Adrenal gland (tissue), 12 donors: Measurements from ENCODE around the gene CUL3. TPM values are rescaled to one million over a fixed set of nuclear protein-coding genes. Genes with fewer than 3 reads are reported as not detected.

ENCODE experiments used
- DNase-seq, 7 donors: peaks; one replicate each; pipeline ENCODE4 v3.0.0-alpha.2; 2019 to 2020
- H3K27ac ChIP-seq, 5 donors: fragments of 200-600 bp; sonication (generic) in 4 of 5; 1 replicate in 3 of 5; 2 replicates in 2 of 5; pipeline versions ENCODE4 v1.5.1 to v1.8.0; 2016 to 2020; ENCODE audit warnings: mild to moderate bottlenecking in 1 of 5
- H3K27me3 ChIP-seq: fragments of 200-600 bp; 2 replicates; pipeline ENCODE4 v1.8.0; 2021
- H3K36me3 ChIP-seq, 2 donors: fragments of 200-600 bp; replicated peaks in 1 of 2; 1 replicate in 1 of 2; 2 replicates in 1 of 2; pipeline versions ENCODE4 v1.5.1 to v1.8.0; 2018 to 2022
- H3K4me1 ChIP-seq, 2 donors: fragments of 200-600 bp; replicated peaks in 1 of 2; 1 replicate in 1 of 2; 2 replicates in 1 of 2; pipeline versions ENCODE4 v1.5.1 to v1.8.0; 2018 to 2021
- H3K4me3 ChIP-seq, 4 donors: fragments of 200-600 bp; sonication (generic) in 3 of 4; one replicate each; pipeline ENCODE4 v1.5.1; 2016 to 2018
- H3K9me3 ChIP-seq, 3 donors: fragments of 200-600 bp; sonication (generic) in 1 of 3; replicated peaks in 1 of 3; 1 replicate in 2 of 3; 2 replicates in 1 of 3; pipeline versions ENCODE4 v1.5.1 to v1.8.0; 2016 to 2021
- POLR2A ChIP-seq, 2 donors: fragments of 450-650 bp; IDR thresholded peaks; one replicate each; pipeline ENCODE4 v1.6.1; 2017; ENCODE audit warnings: antibody characterized with exemption in 2 of 2, mild to moderate bottlenecking in 2 of 2, moderate library complexity in 1 of 2
- WGBS, 4 donors: extraction: QIAGEN DNeasy Blood & Tissue Kit in 2 of 4; methylation state at CpG; one replicate each; pipeline versions ENCODE4 v1.1.5 to v1.1.7; 2013 to 2017; 5-methylcytosine and 5-hydroxymethylcytosine counted together
- intact Hi-C, 2 donors: fragments of 100-400 bp; cut with DNase I; formaldehyde crosslinking; loops; one replicate each; pipeline versions ENCODE4 v1.14.1 to v1.15.0; 2022 to 2023
- polyA plus RNA-seq, 3 donors: library from polyadenylated mRNA; stranded (reverse); fragments of 200-250 nt in 2 of 3; fragments of 350-450 nt in 1 of 3; fragmentation: Illumina TruSeq in 1 of 3; extraction: RNeasy Lipid Tissue Mini Kit (QIAGEN cat#74804) in 1 of 3; gene quantifications; one replicate each; pipeline ENCODE4 v1.2.3, GENCODE V29; 2013 to 2014
- total RNA-seq, 9 donors: library from RNA; depleted of rRNA in 4 of 9; stranded (reverse); fragments of >200 nt in 4 of 9; fragments of 120-200 nt in 1 of 9; fragmentation: NEBNext Ultra II Directional in 1 of 9; extraction: Animal tissue kit (Norgen Biotek cat#: 25700) in 1 of 9; gene quantifications; one replicate each; pipeline versions ENCODE4 v1.1.0 to v1.2.4, GENCODE V29; 2013 to 2023
- TF ChIP-seq, protein P1 (sequence below), 6 experiments: fragments of 450-650 bp in 4 of 6; fragments of 200-600 bp in 2 of 6; sonication (generic) in 1 of 6; IDR thresholded peaks; 1 replicate in 5 of 6; 2 replicates in 1 of 6; pipeline versions ENCODE4 v1.5.1 to v1.8.0; 2016 to 2021; ENCODE audit warnings: antibody characterized with exemption in 6 of 6, mild to moderate bottlenecking in 2 of 6, moderate library complexity in 1 of 6
- donor health status: healthy with polysubstance abuse.
- donor health status: Bipolar disorder and iron deficiency.
- donor health status: DM: yes; HTN: yes; CAD: no.
- donor health status: DM: no; HTN: no; CAD: no.
- donor health status: DM: no; HTN: no; CAD: no.
- donor health status: DM: yes; HTN: yes; CAD: no.

Gene CUL3
- total and polyA plus RNA-seq, 12 donors = 40.5 to 122 (median 75.0) TPM

GRCh38 chr2:224427471-224427870 is 157.7 kb downstream of the CUL3 start:
- no peak overlapping the region for H3K27ac ChIP-seq
- no peak for TF ChIP-seq POLR2A (IDR thresholded peaks at IDR 0.05)
- TF ChIP-seq, protein P1, sequence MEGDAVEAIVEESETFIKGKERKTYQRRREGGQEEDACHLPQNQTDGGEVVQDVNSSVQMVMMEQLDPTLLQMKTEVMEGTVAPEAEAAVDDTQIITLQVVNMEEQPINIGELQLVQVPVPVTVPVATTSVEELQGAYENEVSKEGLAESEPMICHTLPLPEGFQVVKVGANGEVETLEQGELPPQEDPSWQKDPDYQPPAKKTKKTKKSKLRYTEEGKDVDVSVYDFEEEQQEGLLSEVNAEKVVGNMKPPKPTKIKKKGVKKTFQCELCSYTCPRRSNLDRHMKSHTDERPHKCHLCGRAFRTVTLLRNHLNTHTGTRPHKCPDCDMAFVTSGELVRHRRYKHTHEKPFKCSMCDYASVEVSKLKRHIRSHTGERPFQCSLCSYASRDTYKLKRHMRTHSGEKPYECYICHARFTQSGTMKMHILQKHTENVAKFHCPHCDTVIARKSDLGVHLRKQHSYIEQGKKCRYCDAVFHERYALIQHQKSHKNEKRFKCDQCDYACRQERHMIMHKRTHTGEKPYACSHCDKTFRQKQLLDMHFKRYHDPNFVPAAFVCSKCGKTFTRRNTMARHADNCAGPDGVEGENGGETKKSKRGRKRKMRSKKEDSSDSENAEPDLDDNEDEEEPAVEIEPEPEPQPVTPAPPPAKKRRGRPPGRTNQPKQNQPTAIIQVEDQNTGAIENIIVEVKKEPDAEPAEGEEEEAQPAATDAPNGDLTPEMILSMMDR (IDR thresholded peaks at IDR 0.05) = no peak
- DNase-seq = no peak
- intact Hi-C loops = no loop called here
- no peak overlapping the region for H3K4me3 ChIP-seq
- H3K4me1 ChIP-seq = no peaks in the 10 kb centered on the region
- H3K9me3 ChIP-seq = no peaks in the 10 kb centered on the region
- WGBS, 4 donors = 46 to 84% (median 68%) methylated on average over 4 of the region's 4 CpGs
- H3K27me3 ChIP-seq = no peaks in the 10 kb centered on the region
- H3K36me3 ChIP-seq = no peaks in the 10 kb centered on the region

DNA sequence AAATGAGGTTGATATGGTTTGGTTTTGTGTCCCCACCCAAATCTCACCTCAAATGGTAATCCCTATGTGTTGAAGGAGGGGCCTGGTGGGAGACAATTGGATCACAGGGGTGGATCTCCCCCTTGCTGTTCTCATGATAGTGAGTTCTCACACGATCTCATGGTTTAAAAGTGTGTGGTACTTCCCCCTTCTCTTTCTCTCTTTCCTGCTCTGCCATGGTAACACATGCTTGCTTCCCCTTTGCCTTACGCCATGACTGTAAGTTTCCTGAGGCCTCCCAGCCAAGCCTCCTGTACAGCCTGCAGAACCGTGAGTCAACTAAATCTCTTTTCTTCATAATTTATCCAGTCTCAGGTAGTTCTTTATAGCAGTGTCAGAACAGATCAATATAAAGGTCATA is 158.5 kb downstream of the CUL3 start:
- Histone ChIP-seq H3K4me3 (no peak overlapping the region), H3K27me3 (no peaks in the 10 kb centered on the region), H3K9me3 (no peaks in the 10 kb centered on the region), H3K4me1 (no peaks in the 10 kb centered on the region), H3K36me3 (no peaks in the 10 kb centered on the region), H3K27ac (no peak overlapping the region)
- TF ChIP-seq, protein P1 (IDR thresholded peaks at IDR 0.05) = no peak
- TF ChIP-seq POLR2A (IDR thresholded peaks at IDR 0.05) = no peak
- intact Hi-C loops = no loop called here
- 60 to 69% (median 61%) methylated on average over 3 of the region's 3 CpGs for WGBS, 4 donors
- DNase-seq = no peak

DNA sequence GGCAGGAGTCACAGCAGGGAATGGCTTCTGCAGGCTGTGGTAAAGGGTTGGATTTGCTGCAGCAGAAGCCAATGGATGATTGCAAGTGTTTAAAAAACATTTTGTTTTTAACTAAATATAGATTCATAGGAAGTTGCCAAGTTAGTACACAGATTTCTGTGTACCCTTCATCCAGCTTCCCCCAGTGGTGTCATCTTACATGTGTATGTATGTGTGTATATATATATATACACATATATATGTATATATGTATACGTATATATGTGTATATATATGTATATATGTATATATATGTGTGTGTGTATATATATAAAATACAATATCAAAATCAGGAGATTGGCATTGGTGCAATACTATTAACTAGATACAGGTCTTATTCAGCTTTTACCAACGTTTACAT is 164.1 kb downstream of the CUL3 start:
- TF ChIP-seq, protein P1 (IDR thresholded peaks at IDR 0.05) = no peak
- TF ChIP-seq POLR2A (IDR thresholded peaks at IDR 0.05) = no peak
- no peaks in the 10 kb centered on the region for H3K4me1 ChIP-seq
- H3K4me3 ChIP-seq = no peak overlapping the region
- DNase-seq = no peak
- H3K9me3 ChIP-seq = no peaks in the 10 kb centered on the region
- H3K27ac ChIP-seq = no peak overlapping the region
- H3K27me3 ChIP-seq = no peaks in the 10 kb centered on the region
- no peaks in the 10 kb centered on the region for H3K36me3 ChIP-seq
- intact Hi-C loops = no loop called here
- 58 to 83% (median 77%) methylated on average over 2 of the region's 2 CpGs for WGBS, 4 donors

Other genes starting within 250 kb of the CUL3 start
- gene FAM124B, start 183.3 kb downstream of the CUL3 start, total RNA-seq = 1 to 10 TPM in 2 of 9 donors, under 1 TPM in 5, not detected in 2; 0.46 to 1.1 (median 0.67) TPM
- under 1 TPM; 0.16 to 0.40 (median 0.37) TPM for gene FAM124B, start 183.3 kb downstream of the CUL3 start, polyA plus RNA-seq
- gene CCDC195, start 131.0 kb upstream of the CUL3 start, total RNA-seq = not detected
- gene CCDC195, start 131.0 kb upstream of the CUL3 start, polyA plus RNA-seq = not detected